Liver (tissue), 9 donors: ENCODE data around the gene VSIR. TPM values are rescaled to one million over a fixed set of nuclear protein-coding genes. Genes with fewer than 3 reads are reported as not detected.

Experiments
- DNase-seq: peaks from one replicate; pipeline ENCODE4 v3.0.0-alpha.2; 2017; ENCODE audit warnings: low spot score
- H3K27ac ChIP-seq, 2 donors: one replicate each; pipeline ENCODE4 v1.7.0; 2013; ENCODE audit warnings: inconsistent platforms in 2 of 2, low read length in 2 of 2, control low read depth in 1 of 2, low read depth in 1 of 2, mild to moderate bottlenecking in 1 of 2
- H3K27me3 ChIP-seq, 4 donors: one replicate each; pipeline versions ENCODE4 v1.6.1 to v1.7.0; 2013; ENCODE audit warnings: low read length in 3 of 4, inconsistent platforms in 1 of 4, mild to moderate bottlenecking in 1 of 4, moderate library complexity in 1 of 4; ENCODE audit not compliant: control insufficient read depth in 4 of 4, insufficient read depth in 4 of 4
- H3K36me3 ChIP-seq, 4 donors: one replicate each; pipeline versions ENCODE4 v1.6.1 to v1.7.0; 2013; ENCODE audit warnings: low read length in 3 of 4, mild to moderate bottlenecking in 3 of 4, low read depth in 1 of 4, moderate library complexity in 1 of 4; ENCODE audit not compliant: control insufficient read depth in 4 of 4, insufficient read depth in 3 of 4
- H3K4me1 ChIP-seq, 4 donors: one replicate each; pipeline versions ENCODE4 v1.6.1 to v1.7.0; 2013; ENCODE audit warnings: low read length in 3 of 4, mild to moderate bottlenecking in 3 of 4, moderate library complexity in 1 of 4; ENCODE audit not compliant: control insufficient read depth in 4 of 4, insufficient read depth in 4 of 4
- H3K4me3 ChIP-seq, 3 donors: one replicate each; pipeline versions ENCODE4 v1.6.1 to v1.7.0; 2013; ENCODE audit warnings: low read length in 3 of 3, control low read depth in 1 of 3, low read depth in 1 of 3, mild to moderate bottlenecking in 1 of 3
- H3K9ac ChIP-seq, 2 donors: one replicate each; pipeline ENCODE4 v1.7.0; 2013; ENCODE audit warnings: low read length in 2 of 2, mild to moderate bottlenecking in 2 of 2, moderate library complexity in 2 of 2, control low read depth in 1 of 2, low read depth in 1 of 2
- H3K9me3 ChIP-seq, 4 donors: one replicate each; pipeline versions ENCODE4 v1.6.1 to v1.7.0; 2013; ENCODE audit warnings: low read length in 3 of 4; ENCODE audit not compliant: control insufficient read depth in 4 of 4
- EGR1 ChIP-seq, 2 donors: IDR thresholded peaks; 2 replicates each; pipeline ENCODE4 v1.6.1; 2016 to 2018; ENCODE audit warnings: antibody characterized with exemption in 2 of 2, low read depth in 2 of 2
- FOXA1 ChIP-seq: IDR thresholded peaks from 2 replicates; pipeline ENCODE4 v1.6.1; 2016; ENCODE audit warnings: antibody characterized with exemption
- FOXA2 ChIP-seq: IDR thresholded peaks from 2 replicates; pipeline ENCODE4 v1.6.1; 2016; ENCODE audit warnings: antibody characterized with exemption
- GABPA ChIP-seq, 2 donors: IDR thresholded peaks in 1 of 2; conservative IDR thresholded peaks in 1 of 2; 2 replicates each; pipeline ENCODE4 v1.6.1; 2016; ENCODE audit warnings: antibody characterized with exemption in 2 of 2, mild to moderate bottlenecking in 1 of 2, moderate library complexity in 1 of 2
- HNF4A ChIP-seq, 2 donors: conservative IDR thresholded peaks; 2 replicates each; pipeline ENCODE4 v1.6.1; 2016; ENCODE audit warnings: antibody characterized with exemption in 2 of 2, mild to moderate bottlenecking in 2 of 2
- HNF4G ChIP-seq: IDR thresholded peaks from 2 replicates; pipeline ENCODE4 v1.6.1; 2016; ENCODE audit warnings: antibody characterized with exemption
- JUND ChIP-seq, 2 donors: IDR thresholded peaks; 2 replicates each; pipeline ENCODE4 v1.6.1; 2016; ENCODE audit warnings: antibody characterized with exemption in 2 of 2
- NR2F2 ChIP-seq: IDR thresholded peaks from 2 replicates; pipeline ENCODE4 v1.6.1; 2016; ENCODE audit warnings: antibody characterized with exemption
- RAD21 ChIP-seq, 2 donors: IDR thresholded peaks; 2 replicates each; pipeline ENCODE4 v1.6.1; 2016; ENCODE audit warnings: antibody characterized with exemption in 2 of 2, mild to moderate bottlenecking in 2 of 2
- RXRA ChIP-seq, 2 donors: IDR thresholded peaks; 2 replicates each; pipeline ENCODE4 v1.6.1; 2017 to 2018; ENCODE audit warnings: antibody characterized with exemption in 2 of 2, mild to moderate bottlenecking in 1 of 2
- SP1 ChIP-seq: IDR thresholded peaks from 2 replicates; pipeline ENCODE4 v1.6.1; 2018; ENCODE audit warnings: antibody characterized with exemption, mild to moderate bottlenecking
- TAF1 ChIP-seq: conservative IDR thresholded peaks from 2 replicates; pipeline ENCODE4 v1.6.1; 2016; ENCODE audit warnings: antibody characterized with exemption, mild to moderate bottlenecking
- YY1 ChIP-seq: IDR thresholded peaks from 2 replicates; pipeline ENCODE4 v1.6.1; 2016; ENCODE audit warnings: antibody characterized with exemption, mild to moderate bottlenecking
- WGBS: extraction: QIAGEN DNeasy Blood & Tissue Kit; methylation state at CpG from one replicate; pipeline ENCODE4 v1.1.7; 2013; 5-methylcytosine and 5-hydroxymethylcytosine counted together
- polyA plus RNA-seq, 2 donors: library from polyadenylated mRNA; stranded (reverse) in 1 of 2; unstranded in 1 of 2; fragments of 200-250 nt in 1 of 2; fragments of >200 nt in 1 of 2; fragmentation: Nextera tagmentation in 1 of 2; extraction: Ambion mirVana in 1 of 2; gene quantifications; one replicate each; pipeline versions ENCODE4 v1.2.1 to v1.2.3, GENCODE V29; 2013 to 2015
- total RNA-seq, 2 donors: library from RNA; depleted of rRNA; stranded (reverse); fragments of >200 nt; gene quantifications; one replicate each; pipeline ENCODE4 v1.2.3, GENCODE V29; 2014
- TF ChIP-seq, protein P1 (sequence below): IDR thresholded peaks from 2 replicates; pipeline ENCODE4 v1.6.1; 2016; ENCODE audit warnings: antibody characterized with exemption
- TF ChIP-seq, protein P2 (sequence below): IDR thresholded peaks from 2 replicates; pipeline ENCODE4 v1.6.1; 2016; ENCODE audit warnings: antibody characterized with exemption, mild to moderate bottlenecking
- TF ChIP-seq, protein P3 (sequence below): fragments of 150-350 bp; IDR thresholded peaks from 2 replicates; pipeline ENCODE4 v1.5.1; 2017; ENCODE audit warnings: improper control_type of control experiment, low read depth, low read length; ENCODE audit not compliant: missing input control
- TF ChIP-seq, protein P4 (sequence below): IDR thresholded peaks from 2 replicates; pipeline ENCODE4 v1.6.1; 2016; ENCODE audit warnings: antibody characterized with exemption
- TF ChIP-seq, protein P5 (sequence below): IDR thresholded peaks from 2 replicates; pipeline ENCODE4 v1.6.1; 2016; ENCODE audit warnings: antibody characterized with exemption
- donor health status: healthy.
- donor health status: healthy.
- donor health status: healthy.
- donor health status: healthy.
- donor health status: healthy.

The VSIR gene
- total and polyA plus RNA-seq, 4 donors: 7.2 to 12.2 (median 10.8) TPM

GRCh38 chr10:71782221-71782916 is 9.0 kb upstream of the VSIR start:
- Histone ChIP-seq H3K9ac (no peak overlapping the region), H3K9me3 (no peaks in the 10 kb centered on the region), H3K36me3 (no peaks in the 10 kb centered on the region), H3K4me3 (no peak overlapping the region), H3K27ac (no peak overlapping the region), H3K4me1 (peaks cover 0 to 3% (median 0%) of the 10 kb centered on the region in 4 donors), H3K27me3 (no peaks in the 10 kb centered on the region)
- TF ChIP-seq, protein P1, sequence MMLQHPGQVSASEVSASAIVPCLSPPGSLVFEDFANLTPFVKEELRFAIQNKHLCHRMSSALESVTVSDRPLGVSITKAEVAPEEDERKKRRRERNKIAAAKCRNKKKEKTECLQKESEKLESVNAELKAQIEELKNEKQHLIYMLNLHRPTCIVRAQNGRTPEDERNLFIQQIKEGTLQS: no peak
- no peak for TF ChIP-seq HNF4G
- 85% methylated on average over 6 of the region's 6 CpGs for whole genome bisulfite sequencing
- no peak for DNase-seq

DNA sequence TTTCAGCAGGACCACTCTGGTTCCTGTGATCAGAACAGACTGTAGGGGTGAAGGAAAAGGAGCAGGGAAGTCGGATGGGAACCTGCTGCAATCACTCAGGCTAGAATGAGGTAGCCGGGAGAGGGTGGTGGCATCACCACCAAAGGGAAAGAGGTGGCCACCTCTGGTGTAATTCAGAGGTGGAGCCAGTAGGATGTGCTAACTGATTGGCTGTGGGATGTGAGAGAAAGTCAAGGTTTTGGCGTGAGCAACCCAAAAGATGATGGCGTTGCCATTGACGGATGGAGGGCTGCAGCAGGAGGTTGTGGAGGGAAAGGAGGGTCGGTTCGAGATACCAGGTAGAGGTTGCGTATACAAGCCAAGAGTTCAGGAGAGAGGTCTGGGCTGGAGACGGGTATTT is 7.4 kb upstream of the VSIR start:
- H3K9ac ChIP-seq: no peak overlapping the region
- no peak for DNase-seq
- TF ChIP-seq EGR1 (IDR thresholded peaks at IDR 0.05; ENCODE audit: low read depth in 2 of 2) (no peak), RXRA (IDR thresholded peaks at IDR 0.05) (no peak), RAD21 (IDR thresholded peaks at IDR 0.05) (no peak), JUND (IDR thresholded peaks at IDR 0.05) (no peak), NR2F2 (no peak), HNF4G (no peak), TAF1 (no peak), YY1 (no peak), FOXA2 (no peak), HNF4A (conservative IDR thresholded peaks at IDR 0.05) (no peak), SP1 (no peak), FOXA1 (no peak), GABPA (IDR thresholded peaks at IDR 0.05 in 1 of 2, conservative IDR thresholded peaks at IDR 0.05 in 1 of 2) (no peak)
- TF ChIP-seq, protein P2, sequence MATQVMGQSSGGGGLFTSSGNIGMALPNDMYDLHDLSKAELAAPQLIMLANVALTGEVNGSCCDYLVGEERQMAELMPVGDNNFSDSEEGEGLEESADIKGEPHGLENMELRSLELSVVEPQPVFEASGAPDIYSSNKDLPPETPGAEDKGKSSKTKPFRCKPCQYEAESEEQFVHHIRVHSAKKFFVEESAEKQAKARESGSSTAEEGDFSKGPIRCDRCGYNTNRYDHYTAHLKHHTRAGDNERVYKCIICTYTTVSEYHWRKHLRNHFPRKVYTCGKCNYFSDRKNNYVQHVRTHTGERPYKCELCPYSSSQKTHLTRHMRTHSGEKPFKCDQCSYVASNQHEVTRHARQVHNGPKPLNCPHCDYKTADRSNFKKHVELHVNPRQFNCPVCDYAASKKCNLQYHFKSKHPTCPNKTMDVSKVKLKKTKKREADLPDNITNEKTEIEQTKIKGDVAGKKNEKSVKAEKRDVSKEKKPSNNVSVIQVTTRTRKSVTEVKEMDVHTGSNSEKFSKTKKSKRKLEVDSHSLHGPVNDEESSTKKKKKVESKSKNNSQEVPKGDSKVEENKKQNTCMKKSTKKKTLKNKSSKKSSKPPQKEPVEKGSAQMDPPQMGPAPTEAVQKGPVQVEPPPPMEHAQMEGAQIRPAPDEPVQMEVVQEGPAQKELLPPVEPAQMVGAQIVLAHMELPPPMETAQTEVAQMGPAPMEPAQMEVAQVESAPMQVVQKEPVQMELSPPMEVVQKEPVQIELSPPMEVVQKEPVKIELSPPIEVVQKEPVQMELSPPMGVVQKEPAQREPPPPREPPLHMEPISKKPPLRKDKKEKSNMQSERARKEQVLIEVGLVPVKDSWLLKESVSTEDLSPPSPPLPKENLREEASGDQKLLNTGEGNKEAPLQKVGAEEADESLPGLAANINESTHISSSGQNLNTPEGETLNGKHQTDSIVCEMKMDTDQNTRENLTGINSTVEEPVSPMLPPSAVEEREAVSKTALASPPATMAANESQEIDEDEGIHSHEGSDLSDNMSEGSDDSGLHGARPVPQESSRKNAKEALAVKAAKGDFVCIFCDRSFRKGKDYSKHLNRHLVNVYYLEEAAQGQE: no peak
- TF ChIP-seq, protein P3, sequence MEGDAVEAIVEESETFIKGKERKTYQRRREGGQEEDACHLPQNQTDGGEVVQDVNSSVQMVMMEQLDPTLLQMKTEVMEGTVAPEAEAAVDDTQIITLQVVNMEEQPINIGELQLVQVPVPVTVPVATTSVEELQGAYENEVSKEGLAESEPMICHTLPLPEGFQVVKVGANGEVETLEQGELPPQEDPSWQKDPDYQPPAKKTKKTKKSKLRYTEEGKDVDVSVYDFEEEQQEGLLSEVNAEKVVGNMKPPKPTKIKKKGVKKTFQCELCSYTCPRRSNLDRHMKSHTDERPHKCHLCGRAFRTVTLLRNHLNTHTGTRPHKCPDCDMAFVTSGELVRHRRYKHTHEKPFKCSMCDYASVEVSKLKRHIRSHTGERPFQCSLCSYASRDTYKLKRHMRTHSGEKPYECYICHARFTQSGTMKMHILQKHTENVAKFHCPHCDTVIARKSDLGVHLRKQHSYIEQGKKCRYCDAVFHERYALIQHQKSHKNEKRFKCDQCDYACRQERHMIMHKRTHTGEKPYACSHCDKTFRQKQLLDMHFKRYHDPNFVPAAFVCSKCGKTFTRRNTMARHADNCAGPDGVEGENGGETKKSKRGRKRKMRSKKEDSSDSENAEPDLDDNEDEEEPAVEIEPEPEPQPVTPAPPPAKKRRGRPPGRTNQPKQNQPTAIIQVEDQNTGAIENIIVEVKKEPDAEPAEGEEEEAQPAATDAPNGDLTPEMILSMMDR: no peak
- TF ChIP-seq, protein P4, sequence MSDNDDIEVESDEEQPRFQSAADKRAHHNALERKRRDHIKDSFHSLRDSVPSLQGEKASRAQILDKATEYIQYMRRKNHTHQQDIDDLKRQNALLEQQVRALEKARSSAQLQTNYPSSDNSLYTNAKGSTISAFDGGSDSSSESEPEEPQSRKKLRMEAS: no peak
- TF ChIP-seq, protein P1: no peak
- TF ChIP-seq, protein P5, sequence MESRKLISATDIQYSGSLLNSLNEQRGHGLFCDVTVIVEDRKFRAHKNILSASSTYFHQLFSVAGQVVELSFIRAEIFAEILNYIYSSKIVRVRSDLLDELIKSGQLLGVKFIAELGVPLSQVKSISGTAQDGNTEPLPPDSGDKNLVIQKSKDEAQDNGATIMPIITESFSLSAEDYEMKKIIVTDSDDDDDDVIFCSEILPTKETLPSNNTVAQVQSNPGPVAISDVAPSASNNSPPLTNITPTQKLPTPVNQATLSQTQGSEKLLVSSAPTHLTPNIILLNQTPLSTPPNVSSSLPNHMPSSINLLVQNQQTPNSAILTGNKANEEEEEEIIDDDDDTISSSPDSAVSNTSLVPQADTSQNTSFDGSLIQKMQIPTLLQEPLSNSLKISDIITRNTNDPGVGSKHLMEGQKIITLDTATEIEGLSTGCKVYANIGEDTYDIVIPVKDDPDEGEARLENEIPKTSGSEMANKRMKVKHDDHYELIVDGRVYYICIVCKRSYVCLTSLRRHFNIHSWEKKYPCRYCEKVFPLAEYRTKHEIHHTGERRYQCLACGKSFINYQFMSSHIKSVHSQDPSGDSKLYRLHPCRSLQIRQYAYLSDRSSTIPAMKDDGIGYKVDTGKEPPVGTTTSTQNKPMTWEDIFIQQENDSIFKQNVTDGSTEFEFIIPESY: no peak
- H3K4me1 ChIP-seq: peaks cover 0 to 3% (median 0%) of the 10 kb centered on the region in 4 donors
- 92% methylated on average over 9 of the region's 9 CpGs for WGBS
- H3K36me3 ChIP-seq: no peaks in the 10 kb centered on the region
- no peaks in the 10 kb centered on the region for H3K27me3 ChIP-seq
- no peak overlapping the region for H3K27ac ChIP-seq
- H3K9me3 ChIP-seq: no peaks in the 10 kb centered on the region
- H3K4me3 ChIP-seq: no peak overlapping the region
